Ramos (cell line): ENCODE measurements around the gene BBS9.
"Not testable (repeated sequence)": the region's sequence is repeated elsewhere in the genome, so short reads cannot be mapped to it uniquely, and the experiment has no call there.

Source experiments
- in situ Hi-C: fragments of 300-500 bp; cut with MboI; formaldehyde crosslinking; loops from one replicate; pipeline ENCODE4 v1.14.3; 2022; ENCODE audit warnings: low sequenced_read_pairs; ENCODE audit not compliant: unreplicated experiment

Gene BBS9

DNA sequence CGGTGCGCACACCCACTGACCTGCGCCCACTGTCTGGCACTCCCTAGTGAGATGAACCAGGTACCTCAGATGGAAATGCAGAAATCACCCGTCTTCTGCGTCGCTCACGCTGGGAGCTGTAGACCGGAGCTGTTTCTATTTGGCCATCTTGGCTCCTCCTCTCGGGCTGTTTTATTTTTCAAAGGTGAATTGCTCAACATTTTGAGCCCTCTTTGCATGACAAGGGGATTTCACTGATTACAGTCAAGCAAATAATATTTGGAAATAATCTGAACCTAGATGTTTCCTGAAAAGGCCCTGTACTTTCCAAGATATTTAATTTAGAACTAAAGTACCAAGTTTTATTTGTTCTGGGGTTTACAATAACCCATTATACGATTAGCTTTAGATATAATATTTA is 398.2 kb downstream of the BBS9 start:
- in situ Hi-C loops = not testable (repeated sequence)

DNA sequence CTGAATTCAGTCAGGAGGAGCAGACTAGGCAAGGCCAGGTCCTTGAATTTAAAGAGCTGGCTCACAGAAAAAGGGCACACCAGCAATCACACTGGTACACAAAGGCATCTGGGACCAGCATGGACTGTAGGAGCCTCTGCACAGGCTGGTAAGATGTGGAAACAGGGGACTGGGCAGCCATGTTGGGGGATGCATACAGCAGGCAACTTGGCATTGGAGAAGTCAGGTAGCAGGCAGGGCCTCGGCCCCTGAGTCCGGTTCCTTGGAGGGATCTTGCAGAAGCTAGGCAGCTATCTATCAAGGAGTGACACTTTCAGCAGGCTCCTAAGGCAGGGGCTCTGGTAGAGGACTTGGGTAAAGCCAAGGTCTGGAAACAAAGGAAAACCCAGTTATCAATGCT is 399.7 kb downstream of the BBS9 start:
- in situ Hi-C loops = no loop called here

DNA sequence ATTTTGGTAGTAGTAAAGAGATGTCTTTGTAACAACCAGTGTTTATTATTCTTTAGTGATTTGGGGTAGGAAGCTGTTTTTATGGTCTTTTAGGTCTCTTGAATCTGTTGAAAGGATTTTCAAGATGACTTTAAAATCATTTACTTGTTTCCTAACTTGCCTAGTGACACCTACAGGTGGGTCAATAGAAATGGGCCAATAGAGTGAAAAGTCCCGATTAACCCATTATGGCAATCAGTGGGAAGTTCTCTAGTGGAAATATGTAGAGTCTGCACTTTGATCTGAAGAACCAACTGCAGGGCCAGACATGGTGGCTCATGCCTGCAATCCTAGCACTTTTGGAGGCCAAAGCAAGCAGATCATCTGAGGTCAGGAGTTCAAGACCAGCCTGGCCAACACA is 401.3 kb downstream of the BBS9 start:
- in situ Hi-C loops = no loop called here

DNA sequence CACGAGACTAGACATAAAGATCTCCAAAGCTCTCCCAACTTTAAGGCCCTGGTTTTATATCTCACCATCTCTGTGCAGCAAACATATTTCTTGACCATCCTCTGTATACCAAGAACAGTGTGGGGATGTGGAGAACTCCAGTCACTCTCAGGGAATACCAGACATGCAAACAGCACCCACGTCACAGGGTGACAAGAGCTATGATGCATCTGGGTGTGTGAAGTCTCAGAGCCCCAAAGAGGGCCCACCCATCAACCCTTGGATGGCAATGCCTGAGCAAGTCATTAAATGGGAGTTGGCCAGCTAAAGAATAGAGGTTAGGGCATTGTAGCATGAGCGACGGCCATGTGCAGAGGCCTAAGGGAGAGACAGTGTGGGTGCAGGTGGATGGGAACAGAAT is 402.5 kb downstream of the BBS9 start:
- in situ Hi-C loops = no loop called here

DNA sequence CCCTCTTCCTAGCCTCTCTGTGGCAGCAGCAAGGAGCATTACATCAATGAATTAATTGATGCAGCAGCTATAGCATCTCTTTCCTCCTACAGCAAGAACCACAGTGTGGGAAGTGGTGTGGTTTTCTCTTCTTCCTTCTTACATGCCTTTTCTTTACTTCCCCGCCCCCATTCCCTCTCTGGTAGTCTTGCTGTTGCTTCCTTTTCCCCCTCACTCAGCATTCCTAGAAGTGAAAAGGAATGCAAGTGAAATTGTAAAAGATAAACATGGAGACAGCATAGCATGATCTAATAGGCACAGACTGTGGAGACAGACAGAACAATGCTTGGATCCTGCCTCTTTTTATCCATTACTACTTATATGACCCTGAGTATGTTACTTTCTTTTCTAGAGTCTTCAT is 405.5 kb downstream of the BBS9 start:
- in situ Hi-C loops = no loop called here

DNA sequence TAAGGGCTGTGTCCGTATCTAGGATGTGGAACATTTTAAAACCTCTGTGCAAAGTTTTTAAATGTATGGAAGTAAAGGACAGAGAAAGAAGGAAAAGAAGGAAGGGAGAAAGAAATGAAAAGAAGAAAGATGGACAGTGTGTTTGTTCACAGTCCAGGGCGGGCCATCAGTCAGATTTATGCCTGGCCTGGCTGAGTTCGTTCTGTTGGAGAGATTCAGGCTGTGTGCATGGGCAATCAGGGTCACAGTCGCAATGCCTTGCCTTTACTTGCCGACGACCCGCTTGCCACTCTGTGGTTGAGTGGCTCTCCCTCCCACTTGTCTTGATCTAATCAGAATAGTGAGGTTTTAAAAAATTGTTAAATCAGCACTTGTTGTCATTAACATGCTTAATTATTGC is 406.6 kb downstream of the BBS9 start:
- in situ Hi-C loops = no loop called here

DNA sequence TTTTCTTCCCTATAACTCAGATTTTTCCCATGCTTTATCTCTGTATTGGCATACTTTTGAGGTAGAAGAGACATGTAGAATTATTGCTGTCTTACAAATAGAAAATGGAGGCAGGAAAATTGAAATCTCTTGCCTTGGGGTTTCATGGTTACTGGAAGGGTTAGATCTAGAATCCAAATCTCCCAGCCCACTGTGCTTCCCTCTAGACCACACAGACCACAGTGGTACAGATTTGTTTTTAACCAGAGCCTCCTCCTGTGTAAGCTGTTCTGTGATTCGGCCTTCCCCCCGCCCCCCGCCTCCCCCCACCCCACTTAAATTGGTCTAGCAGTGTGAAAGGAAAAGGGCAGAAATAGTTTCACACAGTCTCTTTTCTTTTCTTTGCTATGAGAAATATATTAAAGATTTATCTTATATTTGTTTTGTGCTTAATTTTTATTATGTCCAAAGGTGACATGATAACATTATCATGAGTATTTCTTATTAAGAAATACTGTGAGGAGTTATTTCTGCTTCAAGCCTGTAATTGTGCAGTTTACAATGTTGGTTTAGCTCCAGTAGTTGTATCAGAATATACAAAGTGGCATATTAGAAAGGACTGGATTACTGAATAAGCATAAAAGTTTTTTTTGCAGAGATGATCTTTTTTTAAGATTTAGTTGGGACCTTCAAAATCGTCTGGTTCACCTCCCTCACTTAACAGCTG is 407.2 kb downstream of the BBS9 start:
- in situ Hi-C loops = no loop called here

DNA sequence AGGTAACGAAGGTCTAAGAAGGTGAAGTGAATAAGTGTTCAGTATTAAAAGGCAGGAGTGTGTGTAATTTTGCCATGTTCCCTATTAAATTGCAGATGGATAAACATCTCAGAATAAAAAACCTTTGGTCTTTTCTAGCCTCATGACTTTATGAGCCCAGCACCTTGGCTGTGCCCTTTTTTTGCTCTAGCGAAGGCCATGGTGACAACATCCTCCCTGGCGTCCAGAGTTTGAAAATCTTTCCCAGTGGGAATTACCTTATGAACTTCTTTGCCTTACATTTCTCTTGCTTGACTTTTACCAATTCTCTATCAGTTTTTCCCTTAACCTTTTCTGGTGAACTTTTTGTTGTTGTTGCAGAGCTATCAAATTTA is 407.7 kb downstream of the BBS9 start:
- in situ Hi-C loops = no loop called here

DNA sequence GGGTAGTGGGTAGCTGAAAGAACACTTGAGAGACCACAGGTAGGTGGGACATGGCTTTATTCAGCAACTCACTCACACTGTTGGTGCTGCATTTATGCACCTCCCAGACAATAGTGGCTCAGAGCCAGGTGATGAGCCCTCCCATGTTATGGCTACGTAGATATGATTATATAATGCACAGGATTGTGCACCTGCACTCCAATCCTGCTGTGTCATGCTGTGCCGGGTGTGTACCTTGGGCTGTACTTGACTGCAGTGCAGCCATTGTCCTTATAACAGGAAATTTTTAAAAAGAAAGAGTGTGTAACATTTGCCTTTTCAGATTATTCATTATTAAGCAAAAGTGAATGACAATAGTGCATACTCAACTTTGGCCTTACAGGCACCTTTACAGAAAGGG is 409.8 kb downstream of the BBS9 start:
- in situ Hi-C loops = no loop called here

DNA sequence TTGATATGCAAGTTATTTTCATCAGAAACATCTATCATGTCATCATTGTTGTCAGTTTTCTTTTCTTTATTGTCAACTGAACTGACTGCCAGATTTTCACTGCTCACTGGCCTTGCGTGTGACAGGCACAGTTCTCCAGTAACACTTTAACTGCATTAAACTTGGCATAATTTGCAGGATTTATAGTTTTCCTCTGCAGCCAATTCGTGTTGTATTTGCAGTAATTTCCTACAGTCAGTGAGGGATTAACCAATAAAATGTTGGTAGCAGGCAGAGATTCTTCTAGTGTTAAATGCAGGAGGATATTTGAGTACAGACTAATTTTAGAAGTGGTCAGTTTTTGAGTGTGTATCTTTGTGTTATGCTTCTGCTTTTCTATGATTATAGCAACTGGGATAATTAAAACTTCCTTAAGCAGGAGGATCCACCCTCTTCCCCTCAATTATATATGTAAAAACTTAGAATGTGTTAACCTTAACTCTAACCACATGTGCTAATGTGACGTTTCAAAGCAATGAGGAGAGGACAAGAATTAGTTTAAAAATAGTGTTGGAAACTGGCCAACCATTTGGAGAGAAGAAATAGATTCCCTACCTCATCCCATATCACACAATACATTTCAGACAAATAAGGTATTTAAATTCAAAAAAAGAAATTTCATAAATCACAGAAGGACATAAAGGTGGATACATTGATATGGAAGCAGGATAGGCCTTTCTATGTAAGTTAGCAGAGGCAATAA is 410.5 kb downstream of the BBS9 start:
- in situ Hi-C loops = no loop called here

DNA sequence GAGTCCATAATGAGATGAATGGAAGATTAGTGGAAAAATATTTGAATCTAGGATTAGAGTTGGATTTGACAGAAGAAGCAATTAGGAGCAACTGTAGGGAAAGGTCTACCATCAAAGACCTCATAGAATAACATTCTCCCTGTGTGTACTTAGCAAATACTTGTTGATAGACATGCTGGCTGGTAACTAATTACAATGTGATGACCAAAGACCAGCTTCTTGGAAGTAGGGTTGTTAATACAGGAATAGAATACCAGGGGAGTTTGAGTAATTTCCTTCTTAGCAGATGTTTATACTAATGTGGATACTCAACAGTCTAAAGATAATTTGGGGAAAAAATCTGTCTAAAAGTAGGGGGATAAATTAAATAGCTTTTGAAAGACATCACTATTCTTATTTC is 418.5 kb downstream of the BBS9 start:
- in situ Hi-C loops = no loop called here

DNA sequence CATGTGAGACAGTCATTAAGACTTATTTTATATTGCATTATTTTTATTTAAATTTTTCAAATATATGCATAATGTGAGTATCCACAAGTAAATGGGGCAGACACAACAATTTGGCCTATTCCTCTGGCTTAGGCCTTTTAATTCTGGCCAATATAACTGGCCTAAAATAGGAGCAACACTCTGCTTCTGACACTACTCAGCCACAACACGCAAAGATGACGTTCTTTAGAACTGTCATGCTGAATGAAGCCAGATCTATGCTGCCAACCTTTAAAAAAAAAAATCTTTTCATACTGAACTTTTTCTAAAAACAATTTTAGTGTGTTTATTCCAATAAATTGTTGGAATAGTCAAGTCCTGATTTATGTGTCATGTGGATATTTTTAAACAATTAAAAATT is 421.0 kb downstream of the BBS9 start:
- in situ Hi-C loops = no loop called here

DNA sequence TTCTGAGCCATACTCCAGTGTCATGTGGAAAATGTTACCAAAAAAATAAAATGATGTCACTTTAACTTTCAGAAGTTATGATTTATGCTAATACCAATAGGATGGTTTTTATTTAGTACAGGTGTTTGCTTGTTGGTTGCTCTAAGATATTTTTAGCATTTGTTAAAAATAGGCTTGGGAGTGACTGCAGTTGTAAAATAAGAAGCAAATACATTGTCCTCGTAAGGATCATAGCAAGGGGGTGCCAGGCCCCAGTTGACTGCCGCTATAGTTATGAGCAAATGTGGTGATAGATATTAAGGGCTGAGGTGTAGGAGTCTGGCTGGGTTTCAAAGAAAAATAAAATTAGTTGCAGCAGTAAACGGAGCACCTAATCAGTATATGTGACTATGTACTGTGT is 421.6 kb downstream of the BBS9 start:
- in situ Hi-C loops = no loop called here

DNA sequence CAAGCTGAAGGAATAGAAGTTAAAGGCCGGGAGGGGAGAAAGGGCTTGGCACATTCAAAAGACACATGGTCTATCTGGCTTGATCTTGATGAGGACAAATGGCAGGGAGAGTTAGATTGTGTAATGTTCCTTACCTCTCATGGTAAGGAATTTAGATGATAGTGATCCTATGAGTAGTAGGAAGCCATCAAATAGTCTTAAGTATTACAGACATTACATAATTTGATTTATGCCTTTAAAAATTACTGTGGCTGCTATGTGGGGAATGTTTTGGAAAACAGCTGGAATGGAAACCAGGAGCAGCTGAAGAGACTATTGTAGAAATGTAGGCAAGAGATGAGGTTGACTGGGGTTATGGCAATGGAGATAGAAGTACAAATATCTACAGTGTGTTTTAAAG is 424.7 kb downstream of the BBS9 start:
- in situ Hi-C loops = no loop called here

DNA sequence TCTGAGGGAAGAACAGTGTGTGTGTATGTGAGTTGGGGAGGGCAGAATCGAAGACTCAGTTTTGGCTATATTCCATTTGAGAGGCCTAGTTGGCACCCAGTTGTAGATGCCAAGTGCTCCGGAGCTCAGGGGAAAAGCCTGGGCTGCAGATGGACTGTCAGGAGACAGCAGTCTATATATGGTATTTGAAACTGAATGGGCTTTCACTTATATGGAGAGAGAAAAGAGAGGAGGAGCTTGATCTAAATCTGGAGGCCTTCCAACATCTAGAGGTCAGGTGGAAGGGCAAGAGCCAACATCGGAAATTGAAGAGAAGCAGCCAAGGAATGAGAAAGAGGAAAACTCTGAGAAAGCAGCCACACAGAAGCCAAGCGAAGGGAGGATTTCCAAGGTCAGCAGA is 425.2 kb downstream of the BBS9 start:
- in situ Hi-C loops = no loop called here

DNA sequence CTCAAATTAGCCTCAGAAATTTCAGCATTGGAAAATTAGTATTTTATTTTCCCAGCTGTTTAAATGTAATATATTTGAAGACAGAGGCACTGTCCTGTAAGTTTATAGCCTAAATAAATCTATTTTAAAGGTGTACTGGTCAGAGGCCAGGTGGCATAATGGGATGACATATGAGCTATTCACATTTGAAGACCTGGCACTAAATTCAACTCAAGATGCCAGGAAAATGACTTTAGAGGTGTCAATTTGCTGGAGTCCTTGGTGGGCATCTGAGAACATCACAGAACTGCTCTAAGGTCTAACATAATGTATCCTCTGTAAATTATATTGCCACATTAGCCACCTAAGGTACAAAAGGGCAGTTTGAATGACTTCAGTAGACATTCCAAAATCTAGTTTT is 427.1 kb downstream of the BBS9 start:
- in situ Hi-C loops = no loop called here

DNA sequence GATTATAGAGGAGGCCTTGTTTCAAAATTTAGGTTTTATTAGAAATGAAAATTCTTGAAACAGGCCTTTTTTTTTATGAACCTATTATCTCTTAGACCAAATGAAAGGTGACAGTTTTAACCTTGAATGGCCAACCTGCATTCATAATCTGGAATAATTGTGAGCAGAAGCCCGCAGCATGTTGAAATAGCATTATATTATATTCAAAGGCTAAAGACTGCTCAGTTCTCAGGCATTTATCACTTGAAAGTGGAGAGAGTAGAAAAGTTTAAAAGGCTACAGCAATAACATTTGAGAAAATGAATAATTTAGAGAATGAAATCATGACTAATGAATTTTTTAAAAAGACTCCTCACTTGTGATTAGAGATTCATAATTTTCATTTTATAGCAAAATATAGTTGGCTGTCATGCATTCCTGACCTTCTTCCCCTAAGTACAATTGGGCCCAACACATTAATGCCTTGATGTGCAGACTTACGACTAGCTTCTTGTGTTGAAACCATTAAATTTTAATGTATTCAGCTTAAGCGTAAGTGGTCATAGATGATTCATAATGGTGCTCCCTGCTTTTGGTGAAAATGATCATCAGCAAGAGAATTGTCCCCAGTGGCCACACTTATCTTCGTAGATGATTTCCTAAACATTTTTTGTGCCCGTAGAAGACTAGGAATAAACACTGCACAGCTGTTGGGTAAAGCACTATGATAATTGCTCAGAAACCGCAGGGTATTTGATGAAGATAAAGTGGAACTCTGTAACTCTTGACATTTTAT is 429.4 kb downstream of the BBS9 start:
- in situ Hi-C loops = no loop called here

DNA sequence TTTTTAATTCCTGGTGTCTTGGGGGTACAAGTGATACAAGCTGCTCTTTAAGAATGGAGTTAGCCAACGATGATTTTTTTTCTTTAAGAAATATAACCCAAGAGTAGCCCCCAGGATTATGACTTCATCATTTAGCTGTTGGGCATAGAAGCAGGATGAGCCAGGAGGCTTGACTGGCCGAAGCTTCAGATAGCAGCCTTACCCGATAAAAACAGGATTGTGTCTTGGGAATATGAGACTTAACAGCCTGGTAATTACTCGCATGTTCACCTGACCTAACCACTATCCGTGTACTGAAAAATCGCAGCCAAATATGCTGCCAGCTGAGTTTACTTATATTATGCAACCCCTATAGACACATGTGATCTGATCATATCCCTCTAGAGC is 430.0 kb downstream of the BBS9 start:
- in situ Hi-C loops = no loop called here

DNA sequence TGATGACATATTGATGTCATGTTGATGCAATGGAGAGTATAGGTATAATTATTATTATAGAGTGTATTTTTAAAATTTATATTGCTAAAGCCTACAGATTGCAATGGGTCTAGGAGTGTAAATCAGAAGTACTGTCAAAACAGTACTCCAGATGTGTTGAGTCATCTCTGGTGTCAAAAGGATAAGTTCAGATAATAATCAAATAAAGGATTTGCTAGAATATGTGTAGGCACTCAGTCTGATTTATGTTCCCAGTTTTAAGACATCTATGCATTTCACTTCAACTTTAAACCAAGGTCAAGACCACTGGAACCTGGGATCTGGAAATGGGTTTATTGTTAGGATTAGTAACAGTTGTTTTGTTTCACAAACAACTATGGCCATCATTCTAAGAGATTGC is 433.6 kb downstream of the BBS9 start:
- in situ Hi-C loops = no loop called here

DNA sequence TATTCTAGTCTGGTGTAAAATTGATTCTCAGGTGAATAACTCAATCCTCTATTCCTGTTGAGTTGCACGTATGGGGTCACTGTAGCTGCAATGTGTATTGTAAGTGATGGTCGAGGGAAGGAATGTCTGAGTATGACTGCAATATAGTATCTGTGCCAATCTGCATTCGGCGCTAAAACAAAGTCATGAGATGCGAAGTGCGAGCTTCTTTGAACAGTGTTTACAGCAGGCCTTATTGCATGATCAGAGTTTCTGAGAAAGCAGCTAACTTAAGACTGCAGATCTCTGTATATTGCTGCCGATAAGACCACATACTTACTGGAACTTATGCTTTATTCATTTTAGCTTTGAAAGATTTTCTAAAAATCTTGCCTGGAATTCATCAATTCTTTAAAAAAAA is 434.3 kb downstream of the BBS9 start:
- in situ Hi-C loops = no loop called here

DNA sequence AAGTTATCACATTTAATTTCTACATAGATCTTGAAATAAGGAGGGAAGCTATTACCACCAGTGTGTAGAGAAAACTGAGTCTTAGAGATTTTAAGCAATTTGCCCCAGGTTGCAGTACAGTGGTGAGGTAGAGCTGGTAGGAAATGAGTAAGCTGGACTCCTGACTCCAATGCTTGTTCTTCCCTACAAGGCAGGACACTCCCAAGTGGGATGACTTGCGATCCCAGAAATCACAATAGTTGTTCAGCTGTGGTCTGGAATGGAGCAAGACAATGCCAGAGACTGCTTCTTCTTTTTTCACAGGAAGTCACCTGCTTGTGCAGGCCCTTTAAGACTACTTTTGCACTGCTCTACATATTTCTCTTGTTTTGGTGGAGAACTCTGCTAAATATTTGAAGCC is 448.8 kb downstream of the BBS9 start:
- in situ Hi-C loops = no loop called here
